H4 (cell line): ENCODE measurements around the gene TRAF7. TPM values are rescaled to one million over a fixed set of nuclear protein-coding genes. Genes with fewer than 3 reads are reported as not detected.
"Not testable (repeated sequence)": the region's sequence is repeated elsewhere in the genome, so short reads cannot be mapped to it uniquely, and the experiment has no call there.

Source experiments
- DNase-seq: peaks from one replicate; pipeline ENCODE4 v3.0.0-alpha.2; 2015; ENCODE audit warnings: low spot score
- total RNA-seq: library from RNA; depleted of rRNA; stranded (reverse); fragments of >200 nt; shearing (Covaris generic); gene quantifications from 2 replicates; pipeline ENCODE4 v1.2.3, GENCODE V29; 2014

The TRAF7 gene
- total RNA-seq, 1 experiment from 2014 or later, result 71.0 TPM

DNA sequence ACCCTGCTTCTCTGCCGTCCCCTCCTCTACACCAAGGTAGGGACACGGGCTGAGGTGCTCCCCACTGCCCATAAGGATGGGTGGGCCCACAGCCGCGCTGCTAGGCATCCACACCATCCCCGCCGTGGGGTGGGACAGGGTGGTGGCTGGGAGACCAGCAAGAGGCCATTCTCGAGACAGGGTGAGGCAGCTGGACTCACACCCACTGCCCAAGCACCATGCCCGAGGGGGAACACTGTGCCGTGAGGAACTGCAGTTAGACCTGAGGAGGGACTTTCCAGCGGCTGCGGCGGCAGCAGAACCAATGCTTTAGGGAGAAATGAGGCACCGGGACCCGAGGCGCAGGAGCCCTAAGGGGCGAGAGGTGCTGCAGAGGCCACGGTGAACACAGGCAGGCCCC lies 33.2 kb upstream of the TRAF7 start:
- DNase-seq, result no peak

- DNase-seq, result not testable (repeated sequence)
These were observed 32.5 kb upstream of the TRAF7 start for GRCh38 chr16:2122934-2123683.

DNA sequence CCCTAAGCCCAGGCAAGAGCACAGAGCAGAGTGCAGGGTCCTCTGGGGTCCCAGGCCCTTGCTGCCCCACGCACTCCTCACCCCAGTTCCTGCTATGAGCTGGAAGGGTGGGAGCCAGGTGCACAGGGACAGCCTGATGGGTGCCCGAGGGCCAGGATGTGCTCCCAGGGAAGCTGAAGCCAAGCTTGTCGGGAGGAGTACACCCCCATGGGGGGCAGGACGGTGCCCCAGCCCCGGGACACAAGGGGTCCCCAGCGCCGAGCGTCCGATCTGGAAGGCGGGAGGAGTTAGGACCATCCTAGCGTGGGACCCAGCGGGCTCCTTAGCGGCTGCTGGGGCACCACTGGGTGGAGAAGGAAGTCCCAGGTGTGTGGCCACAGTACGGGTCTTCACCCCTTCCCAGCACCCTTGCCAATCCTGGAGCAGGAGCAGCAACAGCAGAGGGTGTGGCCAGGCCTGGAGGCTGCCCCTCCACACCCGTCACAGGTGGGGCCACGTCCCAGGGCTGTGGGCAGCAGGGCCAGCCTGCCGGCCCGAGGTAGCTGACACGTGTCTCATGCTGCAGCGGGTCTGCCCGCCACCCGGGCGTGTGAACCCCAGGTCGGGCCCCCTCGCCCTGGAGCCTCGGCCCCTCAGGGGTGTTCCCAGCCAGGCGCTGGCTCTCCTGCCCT lies 31.7 kb upstream of the TRAF7 start:
- DNase-seq, result not testable (repeated sequence)

GRCh38 chr16:2124377-2124693 lies 31.2 kb upstream of the TRAF7 start:
- DNase-seq, result not testable (repeated sequence)

DNA sequence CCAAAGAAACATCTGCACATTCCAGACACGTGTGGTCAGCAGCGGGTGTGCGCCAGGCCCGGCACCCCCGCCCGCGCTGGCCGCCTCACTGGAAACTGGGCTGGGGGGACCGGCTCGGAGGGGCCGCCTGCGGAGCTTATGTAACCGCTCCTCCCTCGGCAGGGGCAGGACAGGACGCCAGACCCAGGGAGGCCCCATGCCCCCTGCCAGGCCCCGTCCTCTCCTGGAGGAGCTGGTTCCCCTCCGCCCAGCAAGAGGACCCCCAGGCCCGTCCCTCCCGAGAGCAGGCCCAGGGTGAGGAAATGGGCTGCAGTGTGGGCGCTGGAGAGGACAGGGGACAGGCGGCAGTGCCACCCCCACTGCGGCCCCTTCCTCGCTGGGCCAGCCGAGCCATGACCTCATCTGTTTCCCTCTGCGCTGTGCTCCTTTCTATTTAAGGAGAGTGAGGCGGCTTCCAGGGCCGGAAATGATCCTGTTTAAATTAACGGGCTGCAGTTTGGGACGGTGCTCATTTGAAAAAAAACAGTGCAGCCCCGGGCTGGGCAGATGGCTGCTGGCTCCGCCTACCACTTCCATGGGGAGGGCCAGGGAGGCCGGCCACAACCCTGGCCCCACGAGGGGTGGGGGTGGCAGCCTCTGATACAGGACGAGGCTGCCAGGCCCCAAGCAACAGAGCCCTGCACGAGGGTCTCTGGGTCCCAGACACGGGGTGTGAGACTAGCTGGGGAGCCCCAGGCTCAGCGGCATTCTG lies 30.7 kb upstream of the TRAF7 start:
- DNase-seq, result peak; percentile 87

DNA sequence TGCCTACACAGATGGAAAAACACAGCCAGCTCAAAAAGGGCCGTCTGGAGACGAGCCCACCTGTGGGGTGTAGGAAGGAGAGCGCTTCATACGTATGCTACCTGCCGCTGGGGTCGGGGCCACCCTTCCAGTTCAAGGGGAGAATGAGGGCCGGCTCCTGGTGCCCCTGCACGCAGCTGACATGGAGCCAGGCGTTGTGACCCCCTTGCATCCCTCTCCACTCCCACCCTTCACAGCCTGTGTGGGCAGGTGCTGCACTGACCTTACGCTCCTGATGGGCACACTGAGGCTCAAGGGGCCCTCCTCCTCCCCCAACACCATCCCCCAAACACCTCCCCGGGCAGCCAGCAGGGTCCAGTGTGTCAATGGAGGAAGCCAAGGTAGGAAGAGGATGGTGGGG lies 30.0 kb upstream of the TRAF7 start:
- DNase-seq, result not testable (repeated sequence)

- not testable (repeated sequence) for DNase-seq
These were observed 29.3 kb upstream of the TRAF7 start for GRCh38 chr16:2126161-2126743.

- DNase-seq, result not testable (repeated sequence)
These were observed 28.5 kb upstream of the TRAF7 start for GRCh38 chr16:2126928-2127556.

GRCh38 chr16:2127630-2128280 lies 27.8 kb upstream of the TRAF7 start:
- DNase-seq, result peak; percentile 72

DNA sequence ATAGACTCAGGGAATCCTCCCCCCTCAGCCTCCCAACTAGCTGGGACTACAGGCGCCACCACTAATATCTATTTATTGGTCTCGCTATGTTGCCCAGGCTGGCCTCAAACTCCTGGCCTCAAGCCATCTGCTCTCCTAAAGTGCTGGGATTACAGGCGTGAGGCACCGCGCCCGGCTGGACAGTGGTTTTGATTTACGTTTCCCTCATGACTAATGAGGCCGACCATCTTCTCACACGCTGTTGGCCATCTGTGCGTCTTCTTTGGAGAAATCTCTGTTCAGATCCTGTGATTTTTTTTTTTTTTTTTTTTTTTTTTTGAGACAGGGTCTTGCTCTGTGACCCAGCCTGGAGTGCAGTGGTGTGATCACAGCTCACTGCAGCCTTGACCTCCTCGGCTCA lies 26.3 kb upstream of the TRAF7 start:
- DNase-seq, result not testable (repeated sequence)

DNA sequence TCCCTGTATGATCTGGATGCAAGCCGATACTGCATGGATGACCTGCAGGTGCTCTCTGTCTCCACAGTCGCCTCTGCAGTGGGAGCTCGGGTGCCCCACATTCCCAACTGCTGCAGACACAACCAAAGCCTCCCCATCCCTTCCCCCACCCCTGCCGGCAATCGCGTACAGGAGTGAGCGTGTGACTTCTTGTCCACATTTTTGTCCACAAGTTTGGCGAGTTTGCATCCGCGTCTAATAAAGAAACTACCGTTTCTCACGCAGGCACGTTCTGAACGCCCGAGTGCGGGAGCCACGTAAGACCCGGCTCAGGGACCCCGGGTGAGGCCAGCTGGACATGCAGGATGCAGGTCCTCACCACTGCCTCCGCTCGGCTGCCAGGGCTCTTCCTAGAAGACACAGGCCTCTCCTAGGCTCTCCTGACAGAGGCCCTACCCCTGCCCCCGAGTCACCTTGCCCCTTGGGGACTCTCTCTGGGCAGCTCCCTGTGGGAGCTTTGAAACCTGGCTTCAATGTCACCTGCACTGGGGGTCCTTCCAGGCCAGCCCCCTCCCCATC lies 25.6 kb upstream of the TRAF7 start:
- not testable (repeated sequence) for DNase-seq

- DNase-seq, result not testable (repeated sequence)
These were observed 21.8 kb upstream of the TRAF7 start for GRCh38 chr16:2133797-2134196.

- not testable (repeated sequence) for DNase-seq
These were observed 20.5 kb upstream of the TRAF7 start for GRCh38 chr16:2135071-2135470.

DNA sequence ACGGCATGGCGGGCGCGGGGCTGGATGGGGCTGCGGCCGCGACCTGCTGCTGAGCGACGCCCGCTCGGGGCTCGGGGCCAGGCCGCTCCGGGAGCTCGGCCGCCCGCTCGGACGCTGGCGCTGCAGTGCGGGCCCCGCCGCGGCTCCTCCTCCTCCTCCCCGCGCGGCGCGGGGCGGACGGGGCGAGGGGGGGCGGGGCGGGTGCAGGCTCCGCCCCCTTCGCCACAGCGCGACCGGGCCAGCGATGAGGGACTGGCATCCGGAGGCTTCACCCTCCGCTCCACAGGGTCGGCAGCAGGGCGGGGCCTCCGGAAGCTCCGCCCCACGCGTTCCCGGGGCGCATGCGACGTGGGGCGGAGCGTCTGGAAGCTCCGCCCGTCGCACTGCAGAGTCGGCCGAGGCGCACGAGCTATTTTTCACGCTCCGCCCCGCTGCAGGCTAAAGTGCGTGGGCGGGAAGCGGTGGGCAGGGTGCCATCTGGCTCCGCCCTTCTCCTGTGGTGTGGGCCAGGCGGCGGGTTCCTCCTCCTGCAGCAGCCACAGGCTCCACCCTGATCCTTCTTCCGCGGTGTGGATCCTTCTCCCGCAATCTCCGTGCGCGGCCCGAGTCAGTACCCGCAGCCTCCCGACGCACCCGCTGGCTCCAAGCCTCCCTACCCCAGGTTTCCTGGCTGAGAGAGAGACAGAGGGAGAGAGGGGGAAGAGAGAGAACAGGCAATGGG lies 19.7 kb upstream of the TRAF7 start, which contains the start of gene PKD1:
PKD1 (minus strand) TSS at position 129 of the 721 bp plus-strand sequence. CDS start 209 bp downstream, outside the sequence.
- DNase-seq, result peak; percentile 76

DNA sequence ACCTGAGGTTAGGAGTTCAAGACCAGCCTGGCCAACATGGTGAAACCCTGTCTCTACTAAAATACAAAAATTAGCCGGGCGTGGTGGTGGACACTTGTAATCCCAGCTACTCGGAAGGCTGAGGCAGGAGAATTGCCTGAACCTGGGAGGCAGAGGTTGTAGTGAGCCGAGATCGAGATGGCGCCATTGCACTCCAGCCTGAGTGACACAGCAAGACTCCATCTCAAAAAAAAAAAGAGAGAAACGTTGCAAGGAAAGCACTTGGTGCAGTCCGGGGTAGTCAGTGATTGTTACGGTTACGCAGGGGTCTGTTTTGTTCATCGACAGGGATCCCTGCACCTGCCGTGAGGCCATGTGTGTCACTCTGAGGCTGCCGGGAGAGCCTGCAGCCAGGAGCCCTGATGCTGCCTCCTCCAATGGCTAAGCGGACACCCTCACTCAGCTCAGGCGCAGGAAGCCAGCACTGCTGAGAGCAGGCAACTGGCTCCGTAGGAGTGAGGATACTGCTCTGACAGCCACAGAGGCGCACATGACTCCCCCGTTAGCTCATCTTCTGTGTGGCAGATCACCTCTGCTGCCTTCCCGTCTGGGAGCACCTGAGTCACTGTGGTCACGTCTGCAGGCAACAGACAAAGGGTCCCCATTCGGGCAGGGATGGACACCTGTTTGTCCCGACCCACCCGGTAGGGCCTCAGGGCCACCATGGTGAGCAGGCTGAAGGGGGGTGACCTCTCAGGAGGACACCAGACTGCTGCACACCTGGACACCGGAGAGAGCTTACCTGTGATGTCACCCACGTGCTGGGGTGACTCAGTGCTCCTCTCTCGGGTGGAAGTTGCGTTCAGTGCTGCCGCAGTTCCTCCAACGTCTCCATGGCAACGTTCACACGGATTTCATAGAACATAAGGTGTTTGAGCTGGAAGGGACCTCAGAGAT lies 12.4 kb upstream of the TRAF7 start:
- peak; percentile 6 for DNase-seq

GRCh38 chr16:2143878-2144485 lies 11.6 kb upstream of the TRAF7 start:
- DNase-seq, result peak; percentile 3

DNA sequence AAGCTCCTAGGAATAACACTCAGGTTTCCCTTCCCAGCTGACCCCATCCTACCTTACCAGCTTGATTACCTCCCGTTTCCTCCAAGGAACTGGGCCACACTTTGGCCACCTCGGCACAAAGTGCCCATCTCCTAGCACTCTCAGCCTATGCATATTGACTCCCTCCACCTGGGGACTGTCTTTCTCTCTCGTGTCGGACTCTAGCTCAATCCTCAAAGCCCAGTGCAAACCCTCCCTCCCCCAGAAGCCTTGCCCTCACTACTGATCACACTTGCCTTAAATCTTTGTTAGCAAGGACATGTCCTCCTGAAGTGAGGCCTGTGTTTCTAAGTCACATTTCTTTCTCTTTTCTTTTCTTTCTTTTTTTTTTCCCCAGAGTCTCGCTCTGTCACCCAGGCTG lies 9.7 kb upstream of the TRAF7 start:
- no peak for DNase-seq

DNA sequence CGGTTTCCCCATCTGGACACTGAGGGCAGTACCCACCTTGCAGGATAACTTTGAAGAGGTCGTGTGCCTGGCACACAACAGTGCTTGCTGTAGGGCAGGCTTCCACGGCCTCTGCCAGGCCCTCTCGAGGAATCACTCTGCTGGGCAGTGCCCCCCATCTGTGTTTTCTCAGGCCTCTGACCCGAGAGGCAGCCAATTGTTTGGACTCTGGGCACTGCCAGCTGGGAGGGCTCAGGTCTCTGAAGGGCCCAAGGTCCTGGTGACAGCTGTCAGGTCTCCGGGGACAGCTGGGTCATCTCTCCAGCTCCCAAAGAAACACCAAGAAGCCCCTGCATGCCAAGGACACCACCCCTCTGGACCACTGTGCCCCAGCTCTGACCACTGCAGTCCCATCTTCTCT lies 8.2 kb upstream of the TRAF7 start:
- no peak for DNase-seq
